HEK293T (cell line): ENCODE results near the gene SLC2A13.

Source experiments
- CTCF ChIA-PET: fragments of 350-600 bp; formaldehyde crosslinking; extraction: SDS; loops from one replicate; lab custom pipeline; 2021; ENCODE audit warnings: antibody characterized with exemption, inconsistent platforms; lab: Yijun Ruan, JAX
- POLR2A ChIA-PET: fragments of 350-600 bp; formaldehyde crosslinking; extraction: SDS; loops from one replicate; lab custom pipeline; 2020; ENCODE audit warnings: antibody characterized with exemption, inconsistent platforms; lab: Yijun Ruan, JAX
- DNase-seq: peaks from one replicate; pipeline ENCODE4 v3.0.0; 2012; ENCODE audit warnings: mixed read lengths; ENCODE audit errors: extremely low spot score
- ARNT ChIP-seq: fragments of 450-650 bp; IDR thresholded peaks from 2 replicates; pipeline ENCODE4 v1.6.1; 2017; ENCODE audit warnings: mild to moderate bottlenecking
- BHLHE40 ChIP-seq: fragments of 450-650 bp; IDR thresholded peaks from 2 replicates; pipeline ENCODE4 v1.6.1; 2016; ENCODE audit warnings: mild to moderate bottlenecking, moderate library complexity, borderline replicate concordance
- CTBP1 ChIP-seq: fragments of 450-650 bp; IDR thresholded peaks from 2 replicates; pipeline ENCODE4 v1.6.1; 2016; ENCODE audit warnings: borderline replicate concordance
- ELF4 ChIP-seq: fragments of 450-650 bp; IDR thresholded peaks from 2 replicates; pipeline ENCODE4 v1.6.1; 2017; ENCODE audit warnings: antibody characterized with exemption
- FOXA1 ChIP-seq: fragments of 450-650 bp; IDR thresholded peaks from 2 replicates; pipeline ENCODE4 v1.6.1; 2016; ENCODE audit warnings: mild to moderate bottlenecking
- FOXK2 ChIP-seq: fragments of 450-650 bp; IDR thresholded peaks from 2 replicates; pipeline ENCODE4 v1.6.1; 2016; ENCODE audit warnings: mild to moderate bottlenecking
- FOXM1 ChIP-seq: fragments of 450-650 bp; IDR thresholded peaks from 2 replicates; pipeline ENCODE4 v1.6.1; 2017; ENCODE audit warnings: mild to moderate bottlenecking, borderline replicate concordance
- HDGF ChIP-seq: fragments of 450-650 bp; IDR thresholded peaks from 2 replicates; pipeline ENCODE4 v1.6.1; 2017; ENCODE audit warnings: antibody characterized with exemption, borderline replicate concordance
- L3MBTL2 ChIP-seq: fragments of 450-650 bp; conservative IDR thresholded peaks from 2 replicates; pipeline ENCODE4 v1.6.1; 2016; ENCODE audit warnings: mild to moderate bottlenecking
- LEF1 ChIP-seq: fragments of 450-650 bp; IDR thresholded peaks from 2 replicates; pipeline ENCODE4 v1.6.1; 2017; ENCODE audit warnings: mild to moderate bottlenecking, borderline replicate concordance
- NFRKB ChIP-seq: fragments of 450-650 bp; IDR thresholded peaks from 2 replicates; pipeline ENCODE4 v1.6.1; 2016; ENCODE audit warnings: mild to moderate bottlenecking, moderate library complexity
- PKNOX1 ChIP-seq: fragments of 450-650 bp; IDR thresholded peaks from 2 replicates; pipeline ENCODE4 v1.6.1; 2016
- SP1 ChIP-seq: fragments of 450-650 bp; IDR thresholded peaks from 2 replicates; pipeline ENCODE4 v1.6.1; 2017
- SUZ12 ChIP-seq: fragments of 450-650 bp; IDR thresholded peaks from 2 replicates; pipeline ENCODE4 v1.6.1; 2016; ENCODE audit warnings: mild to moderate bottlenecking
- TARDBP ChIP-seq: fragments of 450-650 bp; IDR thresholded peaks from 2 replicates; pipeline ENCODE4 v1.6.1; 2016
- ZNF384 ChIP-seq: fragments of 450-650 bp; IDR thresholded peaks from 2 replicates; pipeline ENCODE4 v1.6.1; 2016

The SLC2A13 gene

GRCh38 chr12:39972119-39972518 is 133.8 kb downstream of the SLC2A13 start:
- POLR2A ChIA-PET: no interaction called here
- no peak for DNase-seq
- CTCF ChIA-PET: no interaction called here
- TF ChIP-seq ZNF384 (no peak), SP1 (no peak), BHLHE40 (no peak), SUZ12 (no peak), PKNOX1 (no peak), HDGF (no peak), CTBP1 (no peak), FOXA1 (no peak), LEF1 (no peak), FOXK2 (no peak)

- TF ChIP-seq L3MBTL2 (no peak), FOXM1 (no peak), FOXK2 (no peak), SP1 (no peak), ELF4 (no peak), NFRKB (no peak)
- POLR2A ChIA-PET: no interaction called here
- CTCF ChIA-PET: no interaction called here
- DNase-seq: no peak
These were observed 134.5 kb downstream of the SLC2A13 start for GRCh38 chr12:39971348-39971747.

- TF ChIP-seq CTBP1: no peak
- no peak for TF ChIP-seq HDGF
- TF ChIP-seq TARDBP: no peak
- TF ChIP-seq SUZ12: no peak
- TF ChIP-seq NFRKB: no peak
- no peak for TF ChIP-seq FOXA1
- no peak for TF ChIP-seq FOXK2
- no peak for TF ChIP-seq BHLHE40
- TF ChIP-seq PKNOX1: no peak
- no peak for TF ChIP-seq L3MBTL2
- DNase-seq: no peak
- CTCF ChIA-PET: no interaction called here
- POLR2A ChIA-PET: no interaction called here
These were observed 139.2 kb downstream of the SLC2A13 start for GRCh38 chr12:39966721-39967120.

- TF ChIP-seq ELF4 (no peak), FOXA1 (no peak), FOXK2 (no peak), SP1 (no peak), L3MBTL2 (no peak), ARNT (no peak), LEF1 (no peak), HDGF (no peak), ZNF384 (no peak), CTBP1 (no peak)
- no peak for DNase-seq
- ChIA-PET POLR2A (no interaction called here), CTCF (no interaction called here)
These were observed 139.6 kb downstream of the SLC2A13 start for GRCh38 chr12:39966256-39966655.

GRCh38 chr12:39959467-39959866 is 146.4 kb downstream of the SLC2A13 start:
- POLR2A ChIA-PET: no interaction called here
- CTCF ChIA-PET: no interaction called here
- TF ChIP-seq BHLHE40 (no peak), PKNOX1 (no peak), ZNF384 (no peak), CTBP1 (no peak), SUZ12 (no peak), TARDBP (no peak), NFRKB (no peak), FOXK2 (no peak)
- DNase-seq: no peak

- no peak for DNase-seq
- POLR2A ChIA-PET: no interaction called here
- TF ChIP-seq ZNF384 (no peak), ELF4 (no peak), SUZ12 (no peak), L3MBTL2 (no peak), FOXK2 (no peak), SP1 (no peak), FOXM1 (no peak), NFRKB (no peak), BHLHE40 (no peak), PKNOX1 (no peak), FOXA1 (no peak), ARNT (no peak), CTBP1 (no peak), LEF1 (no peak), HDGF (no peak), TARDBP (no peak)
- CTCF ChIA-PET: no interaction called here
These were observed 146.8 kb downstream of the SLC2A13 start for GRCh38 chr12:39959031-39959430.
